ENCODE data around the gene ANKRD44.
"Not testable (repeated sequence)": the region's sequence is repeated elsewhere in the genome, so short reads cannot be mapped to it uniquely, and the experiment has no call there.

The ANKRD44 gene

DNA sequence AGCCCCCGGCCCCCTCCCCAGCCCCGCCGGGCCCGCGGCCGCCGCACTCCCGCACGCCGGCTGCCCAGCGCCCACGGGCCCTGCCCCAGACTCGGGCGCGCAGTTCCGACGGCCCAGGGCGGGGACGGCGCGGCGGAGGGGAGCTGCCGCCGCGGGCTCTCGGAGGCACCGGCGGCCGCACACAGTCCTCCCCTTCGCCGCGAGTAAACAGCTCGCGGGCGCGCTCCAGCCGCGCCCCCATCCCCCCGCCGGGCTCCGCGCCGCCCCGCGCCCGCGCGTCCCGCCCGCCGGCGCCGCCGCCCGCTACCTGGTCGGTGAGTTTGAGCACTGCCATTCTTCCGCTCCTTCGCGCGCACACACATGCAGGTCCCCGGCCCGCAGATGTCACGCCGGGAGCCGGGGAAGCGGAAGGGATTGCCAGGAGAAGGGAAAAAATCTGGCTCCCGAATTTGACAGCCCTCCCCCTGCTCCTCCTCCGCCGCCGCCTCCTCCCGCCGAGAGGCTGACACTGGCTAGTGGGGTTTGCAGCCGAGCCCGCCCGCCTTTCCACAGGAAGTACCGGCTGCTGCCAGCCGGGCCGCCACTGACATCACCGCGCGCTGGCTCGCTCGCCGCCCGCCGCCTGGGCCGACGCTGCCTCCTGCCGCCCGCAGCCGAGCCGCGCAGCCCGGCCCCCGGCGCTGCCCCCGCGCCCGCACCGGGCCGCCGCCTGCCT, at the start of gene ANKRD44:
Gene ANKRD44 (minus strand): TSS at position 510 of the 715 bp plus-strand sequence. CDS start 176 bp downstream, at position 334.
- Mint-ChIP-seq H3K27me3 (no peaks in the 10 kb centered on the region), H3K4me1 (peaks cover 34 to 65% of the 10 kb centered on the region in 2 donors), H3K4me3 (peak within 1 kb of the TSS; percentile 95 to 97), H3K9me3 (no peaks in the 10 kb centered on the region), H3K27ac (peak within 1 kb of the TSS; percentile 96), H3K36me3 (peaks cover 9 to 10% of the 10 kb centered on the region in 2 donors)
- peak; percentile 78 to 80 for ATAC-seq (replicated peaks)
- peak; percentile 78 for DNase-seq

DNA sequence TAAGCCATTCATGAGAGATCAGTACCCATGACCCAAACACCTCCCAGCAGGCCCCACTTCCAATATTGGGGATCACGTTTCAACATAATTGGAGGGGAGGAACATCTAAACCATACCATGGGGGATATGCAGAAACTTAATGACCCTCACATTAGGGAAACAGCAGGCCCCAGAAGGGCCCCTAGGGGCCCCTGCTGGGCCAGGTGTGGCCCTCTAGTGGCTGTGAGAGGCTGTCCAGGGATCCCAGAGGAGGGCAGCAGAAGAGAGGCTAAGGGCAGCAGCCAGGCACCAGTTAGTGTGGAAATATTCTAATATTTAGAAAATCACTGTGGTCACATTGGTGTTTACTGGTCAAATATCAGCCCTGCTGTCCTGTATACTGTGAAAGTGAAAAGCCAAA, 49.3 kb upstream of the ANKRD44 start:
- Mint-ChIP-seq H3K4me1 (peaks cover 5 to 25% of the 10 kb centered on the region in 2 donors), H3K9me3 (peaks cover 0 to 2% of the 10 kb centered on the region in 2 donors), H3K36me3 (no peaks in the 10 kb centered on the region), H3K4me3 (no peak overlapping the region), H3K27me3 (no peaks in the 10 kb centered on the region), H3K27ac (peak overlapping the region; percentile 37)
- ATAC-seq (replicated peaks): peak in 1 of 2 donors; percentile 33
- no peak for DNase-seq

DNA sequence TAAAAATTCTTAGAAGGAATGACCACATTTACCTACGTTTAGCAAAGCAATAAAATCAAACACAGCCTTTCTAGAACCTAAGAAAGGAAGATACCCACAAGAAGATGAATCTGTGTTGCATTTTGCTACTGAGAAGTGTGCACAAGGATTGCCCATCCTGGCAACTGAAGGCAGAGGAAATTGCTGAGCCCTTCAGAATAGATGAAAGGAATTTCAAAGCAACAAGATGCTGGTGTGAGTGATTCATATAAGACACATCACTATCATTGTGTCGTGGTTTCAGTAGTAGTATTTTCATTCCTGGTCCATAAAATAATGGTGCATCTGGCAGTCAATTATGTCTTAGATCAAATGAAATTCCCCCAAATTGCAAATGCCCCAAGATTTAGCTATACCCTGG, 48.4 kb upstream of the ANKRD44 start:
- H3K4me3 Mint-ChIP-seq: no peak overlapping the region
- DNase-seq: no peak
- ATAC-seq (replicated peaks): no peak
- peaks cover 0 to 2% of the 10 kb centered on the region in 2 donors for H3K9me3 Mint-ChIP-seq
- no peak overlapping the region for H3K27ac Mint-ChIP-seq
- H3K27me3 Mint-ChIP-seq: no peaks in the 10 kb centered on the region
- no peaks in the 10 kb centered on the region for H3K36me3 Mint-ChIP-seq
- peaks cover 5 to 25% of the 10 kb centered on the region in 2 donors for H3K4me1 Mint-ChIP-seq

- peaks cover 0 to 2% of the 10 kb centered on the region in 2 donors for H3K9me3 Mint-ChIP-seq
- no peaks in the 10 kb centered on the region for H3K27me3 Mint-ChIP-seq
- H3K4me3 Mint-ChIP-seq: no peak overlapping the region
- no peaks in the 10 kb centered on the region for H3K36me3 Mint-ChIP-seq
- H3K27ac Mint-ChIP-seq: no peak overlapping the region
- DNase-seq (no peak), ATAC-seq (replicated peaks) (no peak)
- peaks cover 5 to 25% of the 10 kb centered on the region in 2 donors for H3K4me1 Mint-ChIP-seq
Measured at GRCh38 chr2:197357986-197358385, 47.4 kb upstream of the ANKRD44 start.

- no peak overlapping the region for H3K27ac Mint-ChIP-seq
- no peak for DNase-seq
- peaks cover 0 to 2% of the 10 kb centered on the region in 2 donors for H3K9me3 Mint-ChIP-seq
- H3K4me3 Mint-ChIP-seq: no peak overlapping the region
- peaks cover 9 to 34% of the 10 kb centered on the region in 2 donors for H3K4me1 Mint-ChIP-seq
- ATAC-seq (replicated peaks): peak; percentile 44 to 50
- no peaks in the 10 kb centered on the region for H3K36me3 Mint-ChIP-seq
- no peaks in the 10 kb centered on the region for H3K27me3 Mint-ChIP-seq
Measured at GRCh38 chr2:197356136-197356535, 45.6 kb upstream of the ANKRD44 start.

GRCh38 chr2:197354169-197354558, 43.6 kb upstream of the ANKRD44 start:
- H3K4me3 Mint-ChIP-seq: no peak overlapping the region

GRCh38 chr2:197353393-197354168, 43.0 kb upstream of the ANKRD44 start:
- Mint-ChIP-seq H3K9me3 (peaks cover 0 to 3% of the 10 kb centered on the region in 2 donors), H3K36me3 (no peaks in the 10 kb centered on the region), H3K4me1 (peaks cover 20 to 43% of the 10 kb centered on the region in 2 donors), H3K27me3 (no peaks in the 10 kb centered on the region), H3K27ac (no peak overlapping the region), H3K4me3 (no peak overlapping the region)
- ATAC-seq (replicated peaks): no peak
- DNase-seq: no peak

More at GRCh38 chr2:197354169-197354558, 43.6 kb upstream of the ANKRD44 start:
- no peaks in the 10 kb centered on the region for H3K36me3 Mint-ChIP-seq
- no peak for ATAC-seq (replicated peaks)
- DNase-seq: no peak
- H3K9me3 Mint-ChIP-seq: peaks cover 0 to 3% of the 10 kb centered on the region in 2 donors
- no peaks in the 10 kb centered on the region for H3K27me3 Mint-ChIP-seq
- no peak overlapping the region for H3K27ac Mint-ChIP-seq
- peaks cover 15 to 37% of the 10 kb centered on the region in 2 donors for H3K4me1 Mint-ChIP-seq

DNA sequence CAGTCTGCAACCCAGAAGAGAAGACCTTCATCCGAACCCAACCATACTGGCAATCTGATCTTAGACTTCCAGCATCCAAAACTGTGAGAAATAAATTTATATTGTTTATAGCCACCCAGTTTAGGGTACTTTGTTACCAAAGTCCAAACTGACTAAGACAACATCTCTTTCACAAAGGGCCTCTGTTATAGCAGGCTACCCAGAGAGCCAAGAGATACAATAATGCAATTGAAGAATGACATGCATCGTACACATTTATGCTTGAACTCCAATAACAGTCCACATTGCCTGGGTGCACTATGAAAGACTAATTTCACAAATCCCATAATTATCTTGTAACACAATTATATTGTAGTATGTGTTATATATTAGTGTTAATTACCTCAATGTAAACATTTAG, 39.1 kb upstream of the ANKRD44 start:
- peaks cover 0 to 3% of the 10 kb centered on the region in 2 donors for H3K9me3 Mint-ChIP-seq
- H3K27me3 Mint-ChIP-seq: no peaks in the 10 kb centered on the region
- ATAC-seq (replicated peaks) (no peak), DNase-seq (no peak)
- H3K36me3 Mint-ChIP-seq: no peaks in the 10 kb centered on the region
- no peak overlapping the region for H3K4me3 Mint-ChIP-seq
- H3K27ac Mint-ChIP-seq: no peak overlapping the region
- peaks cover 25 to 55% of the 10 kb centered on the region in 2 donors for H3K4me1 Mint-ChIP-seq

GRCh38 chr2:197348721-197349360, 38.3 kb upstream of the ANKRD44 start:
- Mint-ChIP-seq H3K27ac (no peak overlapping the region), H3K4me3 (no peak overlapping the region)
- ATAC-seq (replicated peaks): peak; percentile 69 to 81

DNA sequence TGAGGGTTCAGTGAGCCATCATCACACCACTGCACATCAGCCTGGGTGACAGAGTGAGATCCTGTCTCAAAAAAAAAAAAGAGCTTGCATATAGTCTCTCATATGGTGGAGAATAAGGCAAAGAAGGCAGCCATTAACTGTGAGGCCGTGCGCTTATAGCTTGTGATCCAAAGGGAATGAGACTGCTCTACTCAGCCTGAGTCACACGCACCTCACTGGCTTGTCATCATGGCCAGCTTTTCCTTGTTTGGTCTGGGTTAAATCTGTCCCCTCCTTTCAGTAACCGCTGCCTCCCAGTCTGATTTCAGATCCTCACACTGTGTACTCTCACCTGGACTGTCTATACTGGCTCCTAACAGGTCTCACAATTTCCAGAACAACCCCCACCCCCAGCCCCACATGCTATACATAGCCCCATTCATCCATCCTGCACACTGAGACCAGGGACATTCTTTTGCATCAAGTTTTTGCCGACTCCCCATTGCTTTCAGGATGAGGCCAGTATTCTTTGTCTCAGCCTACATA, 35.3 kb upstream of the ANKRD44 start:
- Mint-ChIP-seq H3K27ac (no peak overlapping the region), H3K4me3 (no peak overlapping the region), H3K36me3 (no peaks in the 10 kb centered on the region), H3K9me3 (peaks cover 0 to 3% of the 10 kb centered on the region in 2 donors), H3K27me3 (no peaks in the 10 kb centered on the region), H3K4me1 (peaks cover 20 to 44% of the 10 kb centered on the region in 2 donors)
- ATAC-seq (replicated peaks) (no peak), DNase-seq (no peak)

More at GRCh38 chr2:197348721-197349360, 38.3 kb upstream of the ANKRD44 start:
- peaks cover 0 to 3% of the 10 kb centered on the region in 2 donors for H3K9me3 Mint-ChIP-seq
- H3K4me1 Mint-ChIP-seq: peaks cover 25 to 55% of the 10 kb centered on the region in 2 donors
- no peaks in the 10 kb centered on the region for H3K27me3 Mint-ChIP-seq
- DNase-seq: no peak
- H3K36me3 Mint-ChIP-seq: no peaks in the 10 kb centered on the region

- not testable (repeated sequence) for H3K27ac Mint-ChIP-seq; H3K4me3 Mint-ChIP-seq; H3K36me3 Mint-ChIP-seq; DNase-seq; H3K27me3 Mint-ChIP-seq; H3K9me3 Mint-ChIP-seq; ATAC-seq (replicated peaks)
- H3K4me1 Mint-ChIP-seq: peaks cover 17 to 28% of the 10 kb centered on the region in 2 donors
Measured at GRCh38 chr2:197343968-197344367, 33.4 kb upstream of the ANKRD44 start.

- Mint-ChIP-seq H3K36me3 (no peaks in the 10 kb centered on the region), H3K27me3 (no peaks in the 10 kb centered on the region), H3K4me1 (peaks cover 0 to 3% of the 10 kb centered on the region in 2 donors), H3K9me3 (no peaks in the 10 kb centered on the region), H3K4me3 (no peak overlapping the region), H3K27ac (no peak overlapping the region)
- DNase-seq (no peak), ATAC-seq (replicated peaks) (no peak)
Measured at GRCh38 chr2:197340591-197340990, 30.0 kb upstream of the ANKRD44 start.

- ATAC-seq (replicated peaks): no peak
- Mint-ChIP-seq H3K9me3 (no peaks in the 10 kb centered on the region), H3K4me3 (no peak overlapping the region), H3K27me3 (no peaks in the 10 kb centered on the region), H3K4me1 (peaks cover 0 to 3% of the 10 kb centered on the region in 2 donors), H3K36me3 (no peaks in the 10 kb centered on the region), H3K27ac (no peak overlapping the region)
- no peak for DNase-seq
Measured at GRCh38 chr2:197339496-197340220, 29.1 kb upstream of the ANKRD44 start.

Data from stimulated activated naive B cell treated with anti-CD40 and anti-IgM and Interleukin-4, amounts not matched to agents 10 μg/mL and 1 μg/mL and 100 μg/mL, for 72 hours (primary cell).